ENCODE results near the gene DNAJC18.
A peak's percentile ranks its signal among the peaks of the same experiment; 100 is the strongest.
"Not testable (repeated sequence)": the region's sequence is repeated elsewhere in the genome, so short reads cannot be mapped to it uniquely, and the experiment has no call there.

The DNAJC18 gene

DNA sequence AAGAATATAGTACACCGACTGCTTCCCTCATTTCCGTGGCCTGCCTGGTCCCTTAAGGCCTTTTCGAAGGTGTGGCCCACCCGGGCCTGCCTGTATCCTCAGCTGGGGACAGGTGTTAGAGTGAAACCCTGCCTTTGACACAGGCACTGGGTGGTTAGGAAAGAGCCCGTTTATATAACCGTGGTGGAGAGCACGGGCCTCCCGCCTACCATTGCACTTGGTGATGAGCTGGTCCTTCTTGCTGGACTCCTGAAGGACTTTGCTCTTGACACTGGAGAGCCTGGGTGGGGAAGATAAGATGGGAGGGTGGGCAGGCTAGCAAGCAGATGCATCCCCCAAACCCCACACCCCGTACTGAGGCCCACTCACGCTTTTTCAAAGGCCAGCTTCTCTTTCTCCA lies 37.8 kb downstream of the DNAJC18 start:
- DNase-seq = no peak

GRCh38 chr5:139399501-139400121 lies 39.7 kb downstream of the DNAJC18 start:
- DNase-seq = no peak

- DNase-seq = no peak
Measured at GRCh38 chr5:139397921-139398320, 41.4 kb downstream of the DNAJC18 start.

- DNase-seq = no peak
Measured at GRCh38 chr5:139396691-139397090, 42.6 kb downstream of the DNAJC18 start.

- no peak for DNase-seq
Measured at GRCh38 chr5:139395844-139396640, 43.3 kb downstream of the DNAJC18 start.

GRCh38 chr5:139394654-139395566 lies 44.4 kb downstream of the DNAJC18 start, which contains the start of gene PROB1:
Gene PROB1 (minus strand): TSS chr5:139395104. CDS start chr5:139395081, 23 bp downstream.
- DNase-seq = no peak

DNA sequence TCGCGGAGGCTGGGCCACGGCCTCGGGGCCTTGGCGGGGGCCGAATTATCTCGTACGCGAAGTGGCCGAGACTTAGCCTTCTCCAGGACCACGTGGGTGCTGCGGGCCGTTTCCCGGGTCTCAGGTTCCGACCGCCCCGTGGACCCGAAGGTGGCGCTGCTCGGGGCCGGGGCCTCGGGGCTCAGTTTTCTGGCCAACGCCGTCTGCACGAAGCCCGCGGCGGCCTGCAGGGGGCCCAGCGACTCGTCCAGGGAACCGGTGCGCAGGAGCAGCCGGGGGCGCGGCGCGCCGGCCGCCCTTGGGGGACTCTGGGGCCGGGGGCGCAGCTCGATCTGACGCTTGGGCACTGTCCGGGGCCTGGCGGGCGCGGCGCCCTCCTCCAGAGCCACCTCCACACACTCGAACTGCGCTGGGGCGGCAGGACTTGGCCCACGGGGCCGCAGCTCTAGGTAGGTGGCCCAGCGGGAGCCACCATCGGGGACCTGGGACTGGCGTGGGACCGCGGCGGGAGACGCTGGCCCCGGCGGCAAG lies 45.1 kb downstream of the DNAJC18 start:
- DNase-seq = no peak

GRCh38 chr5:139393497-139394122 lies 45.7 kb downstream of the DNAJC18 start:
- DNase-seq = no peak

GRCh38 chr5:139392678-139393496 lies 46.4 kb downstream of the DNAJC18 start:
- DNase-seq = peak; percentile 60

DNA sequence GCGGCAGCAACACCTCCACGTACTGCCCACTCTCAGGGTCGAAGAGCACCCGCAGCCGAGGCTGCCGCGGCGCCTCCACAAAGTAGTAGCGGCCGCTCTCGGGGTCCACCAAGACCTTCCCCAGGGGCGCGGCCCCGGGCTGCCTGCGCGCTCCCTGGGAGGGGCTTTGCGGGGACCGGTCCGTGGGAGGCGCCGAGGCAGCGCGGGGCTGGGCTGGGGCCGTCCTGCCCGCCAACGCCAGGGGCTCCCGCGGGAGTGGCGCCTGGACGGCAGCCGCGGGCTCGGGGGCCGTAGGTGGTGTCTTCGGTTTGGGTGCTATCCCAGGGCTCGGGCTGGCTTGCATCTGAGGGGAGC lies 47.0 kb downstream of the DNAJC18 start:
- DNase-seq = no peak

- DNase-seq = no peak
Measured at GRCh38 chr5:139391570-139392323, 47.6 kb downstream of the DNAJC18 start.

DNA sequence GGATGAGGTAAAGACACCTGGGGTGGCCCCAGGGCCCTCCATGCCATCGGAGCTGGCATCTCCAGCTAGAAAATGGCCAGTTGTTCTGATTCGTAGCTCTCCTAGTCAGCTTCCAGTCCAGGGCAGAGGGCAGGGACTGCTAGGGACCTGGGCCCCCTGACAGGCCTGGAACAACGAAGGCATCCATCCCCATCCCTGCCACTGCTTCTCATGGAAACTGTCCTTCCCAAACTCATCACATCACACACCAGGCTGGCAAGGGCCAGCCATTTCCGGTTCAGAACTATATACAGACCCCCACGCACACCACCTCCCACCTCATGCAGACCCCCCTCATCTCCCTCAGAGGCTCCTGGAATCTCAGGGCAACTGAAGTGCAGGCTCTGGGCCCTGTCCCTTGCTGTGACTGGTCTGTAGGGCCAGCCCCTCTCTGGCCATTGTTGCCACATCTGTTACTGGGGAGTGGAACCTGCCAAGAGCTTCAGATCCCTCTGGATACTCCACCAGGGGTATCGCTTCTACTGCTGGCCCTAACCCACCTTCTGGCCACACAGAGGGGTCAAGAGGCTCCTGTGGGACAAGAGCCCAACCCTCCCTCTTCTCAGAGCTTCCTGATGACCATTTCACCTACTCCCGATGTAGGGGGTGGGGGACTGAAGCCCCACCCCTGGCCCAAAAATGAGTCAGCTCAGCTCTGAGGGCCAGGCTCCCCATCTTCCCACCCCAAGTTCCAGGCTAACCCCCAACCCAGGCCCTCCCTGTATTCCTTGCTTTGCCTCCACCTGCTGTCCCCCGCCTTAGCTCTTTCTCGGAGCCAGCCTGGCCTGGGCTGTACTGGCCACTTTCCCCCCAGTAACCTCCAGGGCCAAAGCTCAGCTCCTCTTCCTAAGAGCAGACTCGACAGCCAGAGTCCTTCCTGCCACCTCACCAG lies 48.4 kb downstream of the DNAJC18 start:
- DNase-seq = no peak

- no peak for DNase-seq
Measured at GRCh38 chr5:139389701-139390638, 49.4 kb downstream of the DNAJC18 start, which contains the start of gene MZB1. Gene MZB1 (minus strand): TSS chr5:139389913. CDS start chr5:139389856, 57 bp downstream.

- DNase-seq = no peak
Measured at GRCh38 chr5:139388198-139388821, 51.0 kb downstream of the DNAJC18 start.

- DNase-seq = no peak
Measured at GRCh38 chr5:139387611-139388197, 51.6 kb downstream of the DNAJC18 start.

DNA sequence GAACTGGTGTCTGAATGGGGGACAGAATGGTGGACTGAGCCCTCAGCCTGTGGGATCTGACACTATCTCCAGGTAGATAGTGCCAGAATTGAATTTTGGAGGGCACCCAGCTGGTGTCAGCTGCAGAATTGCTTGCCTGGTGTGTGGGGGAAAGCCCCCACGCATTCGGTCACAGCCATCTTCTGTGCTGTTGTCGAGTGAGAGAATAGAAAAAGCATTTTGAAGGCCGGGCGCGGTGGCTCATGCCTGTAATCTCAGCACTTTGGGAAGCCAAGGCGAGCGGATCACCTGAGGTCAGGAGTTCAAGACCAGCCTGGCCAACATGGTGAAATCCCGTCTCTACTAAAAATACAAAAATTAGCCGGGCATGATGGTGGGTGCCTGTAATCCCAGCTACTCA lies 52.4 kb downstream of the DNAJC18 start:
- not testable (repeated sequence) for DNase-seq

DNA sequence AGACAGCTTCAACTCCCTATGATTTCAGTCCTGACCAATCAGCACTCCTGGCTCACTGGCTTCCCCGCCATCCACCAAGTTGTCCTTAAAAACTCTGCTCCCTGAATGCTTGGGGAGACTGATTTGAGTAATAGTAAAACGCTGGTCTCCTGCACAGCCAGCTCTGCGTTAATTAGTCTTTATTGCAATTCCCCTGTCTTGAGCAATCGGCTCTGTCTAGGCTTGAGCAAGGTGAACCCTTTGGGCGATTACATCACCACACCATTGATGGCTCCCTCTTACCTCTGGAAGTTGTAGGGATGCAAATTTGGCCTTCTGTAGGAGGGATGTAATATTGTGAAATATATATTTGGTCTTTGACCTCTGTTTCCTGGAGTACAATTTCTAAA lies 53.3 kb downstream of the DNAJC18 start:
- DNase-seq = peak; percentile 48

Measured in MV-4-11 (cell line).